Activated T-cell treated with anti-CD3 and anti-CD28 coated beads for 1 hour (primary cell): ENCODE data around the gene TAF6L.
"Not testable (repeated sequence)": the region's sequence is repeated elsewhere in the genome, so short reads cannot be mapped to it uniquely, and the experiment has no call there.

Experiments
- DNase-seq: peaks from one replicate; pipeline ENCODE4 v3.0.0-alpha.2; 2020; ENCODE audit warnings: low read depth

The TAF6L gene, protein sequence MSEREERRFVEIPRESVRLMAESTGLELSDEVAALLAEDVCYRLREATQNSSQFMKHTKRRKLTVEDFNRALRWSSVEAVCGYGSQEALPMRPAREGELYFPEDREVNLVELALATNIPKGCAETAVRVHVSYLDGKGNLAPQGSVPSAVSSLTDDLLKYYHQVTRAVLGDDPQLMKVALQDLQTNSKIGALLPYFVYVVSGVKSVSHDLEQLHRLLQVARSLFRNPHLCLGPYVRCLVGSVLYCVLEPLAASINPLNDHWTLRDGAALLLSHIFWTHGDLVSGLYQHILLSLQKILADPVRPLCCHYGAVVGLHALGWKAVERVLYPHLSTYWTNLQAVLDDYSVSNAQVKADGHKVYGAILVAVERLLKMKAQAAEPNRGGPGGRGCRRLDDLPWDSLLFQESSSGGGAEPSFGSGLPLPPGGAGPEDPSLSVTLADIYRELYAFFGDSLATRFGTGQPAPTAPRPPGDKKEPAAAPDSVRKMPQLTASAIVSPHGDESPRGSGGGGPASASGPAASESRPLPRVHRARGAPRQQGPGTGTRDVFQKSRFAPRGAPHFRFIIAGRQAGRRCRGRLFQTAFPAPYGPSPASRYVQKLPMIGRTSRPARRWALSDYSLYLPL

DNA sequence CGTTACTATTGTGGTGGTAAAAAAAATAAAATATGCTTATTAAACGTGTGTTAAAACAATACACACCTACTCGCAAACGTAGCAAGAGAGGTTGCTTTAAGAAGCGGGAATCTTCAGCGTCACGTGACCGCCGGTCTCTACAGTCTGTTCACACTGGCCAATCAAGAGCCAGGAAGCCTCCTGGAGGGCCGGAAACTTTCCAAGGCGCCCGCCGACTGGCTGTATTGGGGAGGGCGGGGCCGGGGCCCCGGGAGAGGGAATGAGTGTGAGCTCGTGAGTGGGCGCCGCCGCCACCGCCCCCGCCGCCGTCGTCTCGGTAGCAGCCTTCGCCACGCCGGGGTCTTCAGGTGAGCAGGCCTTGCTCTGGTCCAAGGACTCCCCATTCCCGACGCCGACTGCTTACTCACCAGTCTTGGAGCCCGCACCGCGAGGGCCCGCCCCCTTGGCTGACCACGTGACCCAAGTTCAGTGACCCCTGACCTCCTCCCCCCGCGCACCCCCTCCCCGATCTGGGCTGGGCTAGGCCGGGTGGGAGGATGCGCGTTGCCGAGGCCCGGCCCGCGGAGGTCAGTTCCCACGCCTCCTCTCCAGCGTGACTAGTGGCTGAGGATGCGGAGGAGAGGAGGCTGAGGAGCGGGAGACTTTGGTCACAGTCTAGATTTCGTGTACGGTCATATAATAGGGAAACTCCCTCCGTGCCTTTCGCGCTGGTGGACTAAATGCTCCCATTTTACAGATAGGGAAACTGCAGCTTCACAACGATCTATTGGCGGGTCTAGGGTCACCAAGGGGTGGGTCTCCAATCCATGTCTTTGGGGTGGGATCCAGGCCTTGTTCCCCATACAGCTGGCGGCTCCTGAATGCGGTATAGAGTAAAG, at the start of gene TAF6L:
Gene TAF6L (plus strand): TSS at position 253 of the 878 bp plus-strand sequence. CDS start 4,388 bp downstream, outside the sequence.
- peak; percentile 84 for DNase-seq

DNA sequence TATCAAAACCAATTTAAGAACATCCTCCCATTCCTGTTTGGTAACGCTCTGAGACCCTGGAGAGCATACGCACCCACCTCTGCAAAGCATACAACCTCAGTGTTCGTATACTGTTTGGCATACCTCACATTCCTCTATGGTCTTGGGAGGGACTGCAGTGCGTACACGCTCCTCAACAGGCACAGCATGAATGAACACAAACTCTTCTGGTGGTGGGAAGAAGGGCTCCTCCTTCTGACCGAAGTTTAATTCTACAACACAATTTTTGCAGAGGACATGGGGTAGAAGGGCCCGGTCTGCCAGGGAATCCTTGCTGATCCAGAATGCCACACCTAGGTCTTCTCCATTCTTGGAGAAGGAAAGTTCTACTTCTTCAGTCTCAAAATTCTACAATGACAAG, 49.2 kb upstream of the TAF6L start:
- DNase-seq = no peak

DNA sequence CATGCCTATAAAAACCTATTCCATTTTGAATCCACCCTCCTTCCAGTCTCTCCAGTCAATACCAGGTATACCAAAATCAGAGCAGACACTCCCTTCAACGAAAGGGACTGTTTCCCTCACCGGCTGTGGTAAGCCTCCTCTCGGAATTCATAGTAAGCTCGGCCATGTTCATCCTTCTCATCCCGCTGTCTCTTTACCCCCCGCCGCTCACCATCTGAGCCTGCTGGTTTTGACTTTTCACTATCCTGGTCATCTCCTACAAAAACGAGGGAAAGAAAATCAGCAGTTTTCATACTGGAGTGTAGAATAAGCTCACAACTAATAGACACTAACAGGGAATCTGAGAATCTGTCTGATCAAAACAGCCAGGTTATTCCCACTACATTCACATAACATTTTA, 47.0 kb upstream of the TAF6L start:
- DNase-seq = no peak

DNA sequence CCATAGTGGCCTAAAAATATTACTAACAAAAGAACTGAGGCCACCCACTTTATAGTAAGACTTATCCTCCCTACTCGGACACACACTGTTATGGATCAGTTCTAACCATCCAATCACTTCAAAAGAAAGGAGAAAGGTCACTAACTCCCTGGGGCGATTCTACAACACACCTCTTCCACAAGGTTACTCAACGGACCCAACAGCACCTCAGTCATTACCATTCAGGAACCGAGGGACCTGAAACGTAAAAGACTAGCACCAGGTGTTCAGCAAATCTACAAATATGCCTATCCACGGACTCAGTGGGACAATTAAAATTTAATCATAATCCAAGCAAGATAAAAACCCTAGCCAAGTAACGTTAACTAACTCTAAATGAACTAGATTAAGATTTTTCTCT, 45.5 kb upstream of the TAF6L start:
- DNase-seq = no peak

DNA sequence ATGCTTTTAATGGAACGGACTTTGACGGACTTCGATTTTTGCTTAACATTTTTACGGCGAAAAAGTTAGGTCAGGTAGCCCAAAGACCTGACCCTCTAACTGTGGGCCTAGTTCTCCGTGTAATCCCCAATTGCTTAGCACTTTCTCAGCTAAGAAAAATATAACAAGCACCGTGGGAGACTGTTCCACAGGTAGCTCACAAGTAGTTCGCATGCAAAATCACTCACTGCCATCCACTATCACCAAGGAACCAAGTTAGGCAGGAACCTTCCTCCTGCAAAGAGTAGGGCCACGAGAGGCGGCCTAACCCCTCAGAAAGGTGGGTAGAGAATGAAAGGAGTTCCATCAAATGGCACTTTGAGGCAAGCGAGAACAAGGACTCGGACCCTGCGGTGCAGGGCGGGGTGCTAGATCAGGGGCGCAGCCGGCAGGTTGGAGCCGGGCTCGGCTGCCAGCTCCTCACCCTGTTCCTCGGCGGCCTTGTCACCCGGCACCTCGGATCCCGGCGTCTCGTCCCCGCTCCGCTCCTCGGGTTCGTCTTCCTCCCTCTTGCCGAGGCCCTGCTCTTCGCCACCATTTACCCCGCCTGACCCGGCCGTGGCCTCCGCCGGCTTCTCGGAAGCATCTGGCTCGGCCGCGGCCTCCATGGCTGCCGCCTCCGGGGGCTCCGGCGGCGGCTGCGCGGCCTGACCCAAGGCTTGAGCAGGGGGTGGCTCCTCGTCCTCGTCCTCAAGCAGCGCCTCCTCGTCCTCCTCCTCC, 44.9 kb upstream of the TAF6L start:
- no peak for DNase-seq

DNA sequence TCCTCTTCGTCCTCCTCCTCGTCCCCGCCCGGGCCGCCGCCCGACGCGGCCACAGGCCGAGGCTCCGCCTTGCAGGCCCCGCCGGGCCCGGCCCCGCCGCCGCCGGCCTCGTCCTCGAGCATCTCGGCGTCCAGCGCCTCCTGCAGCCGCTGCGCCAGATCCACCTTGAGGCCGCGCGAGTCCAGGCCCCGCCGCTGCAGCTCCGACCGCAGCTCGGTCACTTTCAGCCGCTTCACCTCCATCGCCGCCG, 44.4 kb upstream of the TAF6L start:
- no peak for DNase-seq

DNA sequence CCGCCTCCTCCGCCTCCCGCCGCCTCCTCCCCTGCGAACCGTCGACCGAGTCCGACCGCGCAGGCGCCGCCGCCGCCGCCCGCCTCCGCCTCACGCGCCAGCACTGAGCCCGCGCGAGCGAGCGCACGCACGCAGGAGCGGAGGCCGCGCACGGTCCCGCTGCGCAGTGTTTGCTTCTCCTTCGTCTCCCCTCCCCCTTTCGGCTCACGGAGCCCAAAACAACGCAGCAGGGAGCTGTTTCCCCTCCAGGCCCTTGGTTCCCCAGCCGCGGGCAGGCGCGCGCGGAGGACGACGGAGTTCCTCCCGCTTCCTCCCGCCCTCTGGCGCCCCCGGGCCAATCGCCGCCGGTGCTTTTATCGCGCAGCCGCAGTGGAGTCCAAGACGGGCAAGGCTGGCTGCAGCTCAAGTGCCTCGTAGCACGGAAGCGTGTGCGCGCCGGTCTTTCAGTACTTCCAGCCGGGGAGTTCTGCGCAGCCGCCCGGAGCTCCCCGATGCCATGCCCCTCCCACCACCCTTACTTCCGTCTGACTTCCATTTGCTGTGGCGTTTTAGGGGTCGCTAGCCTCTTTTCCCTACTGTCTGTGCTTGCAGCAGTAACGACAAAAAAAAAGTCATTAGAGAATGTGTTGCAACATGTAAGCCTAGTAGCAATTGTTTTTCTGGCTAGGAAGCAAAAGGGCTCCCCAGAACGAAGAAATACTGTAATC, 43.9 kb upstream of the TAF6L start, which contains the start of gene HNRNPUL2:
Gene HNRNPUL2 (minus strand): TSS at position 293 of the 707 bp plus-strand sequence. CDS start 301 bp downstream, outside the sequence.
- DNase-seq = peak; percentile 96

DNA sequence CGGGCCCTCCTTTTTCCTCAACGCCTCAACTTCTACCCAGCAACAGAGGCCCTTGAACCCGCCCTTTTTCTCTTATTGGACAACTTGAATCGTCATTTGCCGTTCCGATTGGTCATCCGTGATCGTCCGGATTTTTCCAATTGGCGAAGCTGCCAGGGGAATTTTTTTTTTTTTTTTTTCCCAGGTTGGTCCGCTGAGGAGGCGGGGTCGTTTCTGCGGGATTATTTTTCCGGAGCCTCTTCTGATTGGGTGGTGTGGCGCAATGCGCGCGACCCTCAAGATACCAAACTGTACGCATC, 43.4 kb upstream of the TAF6L start:
- peak; percentile 63 for DNase-seq

DNA sequence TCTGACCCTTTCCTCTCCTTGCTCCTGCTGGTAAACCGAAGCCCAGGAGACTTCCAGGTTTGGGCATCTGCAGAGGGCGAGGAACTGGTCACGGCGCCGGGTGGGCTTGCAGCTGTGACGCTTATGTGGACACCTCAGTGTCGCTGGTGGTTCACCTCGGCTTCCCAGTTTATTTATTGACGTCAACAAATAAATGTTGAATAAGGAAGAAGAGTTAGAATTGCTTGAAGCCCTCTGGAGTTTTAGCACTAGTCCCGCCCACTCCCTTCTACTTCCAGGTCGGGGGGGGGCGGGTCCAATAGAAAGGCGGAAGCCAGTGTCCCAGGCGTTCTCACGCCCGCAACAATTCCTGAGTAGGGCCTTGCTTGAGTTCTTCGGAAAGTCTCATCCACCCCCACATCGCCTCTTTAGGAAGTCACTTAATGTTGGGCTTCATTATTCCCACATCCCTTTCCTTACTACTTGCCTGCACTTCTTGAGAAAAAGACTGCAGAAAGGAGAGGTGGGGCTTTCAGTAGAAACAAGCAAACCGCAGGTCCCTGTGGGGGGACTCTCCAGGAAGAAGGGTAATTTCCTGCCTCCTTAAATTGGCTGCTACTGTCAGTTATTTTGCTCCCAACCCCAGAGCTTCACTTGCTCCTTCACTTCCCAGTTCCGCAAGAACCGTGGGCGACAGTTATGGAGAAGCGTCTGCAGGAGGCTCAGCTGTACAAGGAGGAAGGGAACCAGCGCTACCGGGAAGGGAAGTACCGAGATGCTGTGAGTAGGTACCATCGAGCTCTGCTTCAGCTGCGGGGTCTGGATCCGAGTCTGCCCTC, 42.8 kb upstream of the TAF6L start, which contains the start of gene TTC9C:
Gene TTC9C (plus strand): TSS at position 316 of the 818 bp plus-strand sequence. CDS start 363 bp downstream, at position 679.
- peak; percentile 77 for DNase-seq

DNA sequence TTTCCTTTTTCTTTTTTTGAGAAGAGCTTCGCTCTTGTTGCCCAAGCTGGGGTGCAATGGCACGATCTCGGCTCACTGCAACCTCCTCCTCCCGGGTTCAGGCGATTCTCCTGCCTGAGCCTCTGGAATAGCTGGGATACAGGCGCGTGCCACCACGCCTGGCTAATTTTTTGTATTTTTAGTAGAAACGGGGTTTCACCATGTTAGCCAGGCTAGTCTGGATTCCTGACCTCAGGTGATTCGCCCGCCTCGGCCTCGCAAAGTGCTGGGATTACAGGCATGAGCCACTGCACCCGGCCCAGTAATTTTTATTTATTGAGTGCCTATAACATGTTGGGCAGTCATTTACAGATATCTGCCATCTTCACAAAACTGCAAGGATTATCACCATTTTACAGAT, 41.1 kb upstream of the TAF6L start:
- not testable (repeated sequence) for DNase-seq

DNA sequence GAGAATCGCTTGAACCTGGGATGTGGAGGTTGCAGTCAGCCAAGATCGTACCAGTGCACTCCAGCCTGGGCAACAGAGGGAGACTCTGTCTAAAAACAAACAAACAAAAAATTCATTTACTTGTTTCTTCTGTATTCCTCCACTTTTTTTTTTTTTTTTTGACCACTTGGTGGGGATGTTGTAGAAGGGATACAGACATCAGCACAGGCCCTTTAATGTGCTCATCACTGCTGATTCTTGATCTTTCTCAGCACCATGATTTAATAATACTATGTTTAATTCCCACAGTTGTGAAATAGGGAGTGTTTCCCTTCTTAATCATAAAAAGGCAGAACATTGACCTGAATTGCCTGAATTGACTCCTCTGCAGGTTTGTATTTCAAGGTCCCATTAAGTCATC, 38.4 kb upstream of the TAF6L start:
- no peak for DNase-seq

DNA sequence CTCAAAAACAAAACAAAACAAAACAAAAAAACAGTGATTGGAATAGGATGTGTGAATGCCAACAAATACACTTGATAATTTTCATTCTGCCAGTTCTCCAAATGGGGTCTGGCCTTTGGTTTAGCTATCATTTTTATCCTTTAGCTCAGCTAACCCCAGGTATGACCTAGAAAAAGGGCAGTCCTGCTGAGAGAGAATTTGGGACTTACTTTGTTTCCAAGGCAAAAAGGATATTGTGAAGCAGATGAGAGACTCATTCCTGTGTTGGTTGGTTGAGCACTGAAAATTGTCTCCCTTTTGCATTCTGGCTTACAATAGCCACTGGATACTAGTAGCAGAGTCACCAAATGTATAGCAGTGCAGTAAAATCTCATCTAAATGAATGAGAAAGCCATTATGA, 34.0 kb upstream of the TAF6L start:
- no peak for DNase-seq

DNA sequence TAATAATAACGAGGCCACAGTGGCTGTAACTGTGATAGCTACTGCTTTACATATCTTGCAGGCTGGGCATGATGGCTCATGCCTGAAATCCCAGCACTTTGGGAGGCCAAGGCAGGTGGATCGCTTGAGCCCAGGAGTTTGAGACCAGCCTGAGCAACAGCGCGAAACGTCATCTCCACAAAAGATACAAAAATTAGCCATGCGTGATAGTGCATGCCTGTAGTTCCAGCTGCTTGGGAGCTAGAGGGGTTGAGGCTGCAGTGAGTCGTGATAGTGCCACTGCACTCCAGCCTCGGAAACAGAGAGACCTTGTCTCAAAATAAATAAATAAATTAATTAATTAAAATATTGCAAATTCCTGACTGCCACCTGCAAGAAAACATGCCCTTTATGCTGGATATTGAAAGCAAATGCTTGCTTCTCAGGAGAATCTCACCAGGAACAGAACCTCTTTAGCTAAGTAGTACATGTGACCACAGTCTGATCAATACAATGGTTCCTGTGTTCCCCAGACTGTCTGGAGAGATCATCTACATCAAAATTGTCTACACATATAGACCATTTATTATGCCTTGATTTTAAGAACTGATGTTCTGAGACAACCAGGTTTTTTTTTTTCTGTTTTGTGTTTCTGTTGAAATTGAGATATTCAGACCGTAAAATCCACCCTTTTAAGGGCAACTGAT, 23.6 kb upstream of the TAF6L start:
- DNase-seq = no peak

DNA sequence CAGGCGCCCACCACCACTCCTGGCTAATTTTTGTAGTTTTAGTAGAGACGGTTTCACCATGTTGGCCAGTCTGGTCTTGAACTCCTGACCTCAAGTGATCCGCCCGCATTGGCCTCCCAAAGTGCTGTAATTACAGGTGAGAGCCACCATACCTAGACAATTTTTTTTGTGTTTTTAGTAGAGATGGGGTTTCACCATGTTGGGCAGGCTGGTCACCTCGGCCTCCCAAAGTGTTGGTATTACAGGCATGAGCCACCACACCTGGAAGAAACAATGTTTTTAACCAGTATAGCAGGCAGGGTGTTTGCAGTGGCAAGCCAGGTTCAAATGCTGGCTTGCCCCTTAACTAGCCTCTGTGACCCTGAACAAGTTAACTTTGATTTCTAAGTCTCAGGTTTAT, 21.3 kb upstream of the TAF6L start:
- not testable (repeated sequence) for DNase-seq

DNA sequence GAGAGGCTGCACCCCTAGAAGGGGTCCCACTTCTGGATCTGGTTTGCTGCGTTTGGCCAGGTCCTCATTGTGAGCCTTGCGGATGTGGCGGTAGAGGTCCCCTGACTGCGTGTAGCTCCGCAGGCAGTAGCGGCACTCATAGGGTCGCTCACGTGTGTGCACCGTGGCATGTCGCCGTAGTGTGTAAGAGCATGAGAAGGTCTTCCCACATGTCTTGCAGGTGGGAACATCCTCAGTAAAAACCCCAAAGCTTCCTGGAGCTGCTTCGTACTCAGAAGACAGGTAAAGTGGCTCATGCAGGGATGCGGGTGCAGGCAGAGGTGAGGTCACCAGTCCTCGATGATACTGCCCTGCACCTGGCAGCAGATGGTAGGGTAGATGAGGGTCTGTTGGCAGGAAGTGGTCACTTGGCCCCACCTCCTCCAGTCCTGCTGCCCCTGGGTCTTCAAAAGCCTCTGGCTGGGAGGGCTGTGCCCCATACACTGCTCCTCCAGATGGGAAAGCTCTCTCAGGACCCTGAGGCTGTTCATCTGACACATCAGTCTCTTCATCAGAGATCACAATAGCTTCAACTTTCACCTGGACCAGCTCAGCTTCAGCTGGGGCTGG, 18.9 kb upstream of the TAF6L start:
- no peak for DNase-seq

DNA sequence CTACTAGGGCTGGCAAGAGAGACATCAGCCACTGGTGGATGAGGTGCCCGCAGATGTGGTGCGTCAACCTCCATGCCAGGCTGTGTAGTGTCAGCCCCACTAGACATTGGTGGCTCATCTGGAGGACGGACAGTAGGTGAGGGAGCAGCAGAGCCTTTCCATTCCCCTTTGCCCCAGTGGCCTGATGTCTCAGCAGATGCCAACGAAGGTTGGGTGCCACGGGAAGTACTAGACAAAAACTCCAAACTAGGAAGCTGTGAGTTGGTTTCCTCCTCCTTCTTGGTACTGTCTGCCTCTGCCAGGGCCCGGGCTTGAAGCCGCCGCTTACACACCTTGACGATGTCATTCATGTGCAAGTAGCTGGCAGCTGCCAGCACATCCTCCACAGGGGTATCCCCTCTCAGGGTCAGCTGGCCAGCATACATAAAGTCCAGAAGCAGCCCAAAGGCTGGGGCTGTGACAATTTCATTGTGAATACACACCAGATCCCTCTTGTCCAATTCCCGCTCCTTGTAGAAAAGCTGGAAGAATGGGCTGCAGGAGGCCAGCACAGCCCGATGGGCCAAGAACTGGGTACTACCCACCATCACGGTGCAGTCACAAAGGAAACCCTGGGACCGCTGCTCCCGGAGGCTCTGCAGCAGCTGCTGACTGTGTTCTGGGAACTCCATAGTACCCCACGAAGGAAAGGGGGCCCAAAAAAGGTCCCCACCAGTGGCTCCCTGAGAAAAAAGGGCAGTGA, 18.0 kb upstream of the TAF6L start:
- DNase-seq = no peak

DNA sequence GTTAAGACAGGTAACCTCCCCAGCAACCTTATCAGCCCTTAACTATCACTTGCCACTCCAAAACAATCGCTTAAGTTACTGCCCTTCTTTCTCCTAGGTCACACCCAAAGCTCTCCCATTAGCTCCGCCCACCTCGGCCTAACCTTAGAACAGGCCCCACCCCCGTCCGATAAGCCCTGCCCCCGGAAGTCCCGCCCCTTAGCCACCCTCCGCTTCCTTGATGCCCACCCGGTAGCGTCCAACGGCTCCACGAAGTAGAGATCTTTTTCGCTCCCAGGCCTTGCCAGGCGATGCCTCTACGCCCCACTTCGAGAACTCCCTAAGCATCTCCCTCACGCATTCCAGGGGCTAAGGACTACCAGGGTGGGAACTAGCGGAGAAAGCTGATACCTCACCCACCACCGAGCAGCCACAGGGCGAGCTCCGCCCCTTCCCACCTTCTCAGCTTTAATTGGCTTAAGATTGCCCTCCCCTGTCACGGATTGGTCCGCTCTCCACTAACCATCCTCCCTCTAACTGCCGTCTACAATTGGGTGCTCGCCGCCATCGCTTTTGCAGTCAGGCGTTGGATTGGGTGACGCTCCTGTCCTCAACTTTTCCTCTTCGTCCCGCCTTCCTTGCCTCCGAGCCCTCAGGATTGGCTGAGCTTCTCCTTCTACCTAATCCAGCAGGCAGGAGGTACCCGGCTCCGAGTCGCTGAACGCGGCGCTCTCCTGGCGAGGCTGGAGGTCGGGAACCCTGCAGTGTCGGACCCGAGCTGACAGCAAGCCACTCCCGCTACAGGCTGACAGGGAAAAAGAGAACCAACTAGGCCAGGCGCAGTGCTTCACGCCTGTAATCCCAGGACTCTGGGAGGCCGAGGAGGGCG, 17.2 kb upstream of the TAF6L start, which contains the start of gene ZBTB3:
Gene ZBTB3 (minus strand): TSS at position 425 of the 868 bp plus-strand sequence. CDS start 496 bp downstream, outside the sequence.
- DNase-seq = peak; percentile 96
